Measurements from ENCODE around the gene RHPN2.
"Not testable (repeated sequence)": the region's sequence is repeated elsewhere in the genome, so short reads cannot be mapped to it uniquely, and the experiment has no call there.

Gene RHPN2

DNA sequence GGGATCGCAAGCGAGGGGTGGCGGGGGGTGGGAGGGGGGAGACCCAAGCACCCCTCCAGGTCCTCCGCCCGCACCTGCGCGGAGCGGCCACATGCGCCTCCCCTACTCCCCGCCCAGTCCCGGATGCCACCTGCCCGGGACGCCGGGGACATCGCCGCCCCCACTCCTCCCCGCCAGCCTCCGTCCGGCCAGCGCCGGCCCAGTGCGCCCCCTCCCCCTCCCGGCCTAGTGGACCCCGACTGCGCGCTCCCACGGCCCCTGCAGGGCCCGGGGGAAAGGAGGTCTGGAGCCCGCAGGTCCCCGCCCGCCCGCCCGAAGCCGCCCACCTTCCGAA, 263 bp downstream of the RHPN2 start:
- no peak for DNase-seq (ENCODE audit: low spot score)

- DNase-seq (ENCODE audit: low spot score): no peak
Observed at GRCh38 chr19:33063753-33064457, 783 bp downstream of the RHPN2 start.

DNA sequence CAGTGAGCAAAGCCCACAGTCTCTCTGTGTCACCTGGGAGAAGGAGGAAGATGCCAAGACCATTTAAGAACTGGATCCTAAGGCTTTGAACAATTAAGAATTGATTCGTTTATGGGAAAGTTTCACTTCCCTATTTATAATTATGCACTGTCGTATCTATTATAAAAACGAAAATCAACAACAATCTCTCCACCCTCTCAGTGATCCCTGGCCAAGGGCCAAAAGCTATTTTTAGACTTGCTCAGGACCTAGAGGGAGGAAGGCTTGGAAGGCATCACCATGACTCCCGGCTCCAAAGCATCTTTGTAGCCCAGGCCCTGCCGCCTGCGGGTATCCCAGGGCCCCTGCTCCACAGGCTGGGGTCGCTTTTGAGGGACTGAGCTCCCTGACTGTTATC, 1.3 kb downstream of the RHPN2 start:
- no peak for DNase-seq (ENCODE audit: low spot score)

DNA sequence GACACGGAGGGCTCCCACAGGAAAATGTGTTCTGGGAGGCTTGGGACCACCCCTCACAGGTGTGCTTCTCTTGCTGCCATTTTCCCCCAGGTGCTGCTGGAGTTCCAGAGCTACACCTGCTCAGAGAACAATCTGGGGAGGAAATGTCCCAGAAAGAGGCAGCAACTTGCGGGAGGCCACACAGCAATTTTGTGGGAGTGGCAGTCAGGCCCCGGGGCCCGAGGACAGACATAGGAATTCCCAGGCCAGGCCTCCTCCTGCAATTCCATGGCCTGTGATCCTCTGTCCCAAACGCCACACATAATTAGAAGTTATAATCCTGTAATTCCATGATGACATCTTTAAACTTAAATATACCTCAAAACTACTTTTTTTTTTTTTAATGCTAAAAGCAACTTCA, 1.8 kb downstream of the RHPN2 start:
- DNase-seq (ENCODE audit: low spot score): no peak

DNA sequence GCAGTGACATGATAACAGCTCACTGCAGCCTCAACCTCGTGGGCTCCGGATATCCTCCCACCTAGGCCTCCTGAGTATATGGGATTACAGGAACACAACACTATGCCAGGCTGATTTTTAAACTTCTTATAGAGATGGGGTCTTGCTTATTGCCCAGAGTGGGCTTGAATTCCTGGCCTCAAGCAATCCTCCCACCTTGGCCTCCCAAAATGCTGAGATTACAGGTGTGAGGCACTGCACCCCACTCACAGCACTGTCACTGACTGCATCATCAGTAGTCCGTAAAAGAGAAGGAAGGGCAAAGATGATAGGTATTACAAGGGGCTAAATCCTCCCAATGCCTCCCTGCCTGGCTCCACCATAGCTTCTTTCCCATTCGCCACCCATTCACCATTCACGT, 4.1 kb downstream of the RHPN2 start:
- DNase-seq (ENCODE audit: low spot score): no peak

DNA sequence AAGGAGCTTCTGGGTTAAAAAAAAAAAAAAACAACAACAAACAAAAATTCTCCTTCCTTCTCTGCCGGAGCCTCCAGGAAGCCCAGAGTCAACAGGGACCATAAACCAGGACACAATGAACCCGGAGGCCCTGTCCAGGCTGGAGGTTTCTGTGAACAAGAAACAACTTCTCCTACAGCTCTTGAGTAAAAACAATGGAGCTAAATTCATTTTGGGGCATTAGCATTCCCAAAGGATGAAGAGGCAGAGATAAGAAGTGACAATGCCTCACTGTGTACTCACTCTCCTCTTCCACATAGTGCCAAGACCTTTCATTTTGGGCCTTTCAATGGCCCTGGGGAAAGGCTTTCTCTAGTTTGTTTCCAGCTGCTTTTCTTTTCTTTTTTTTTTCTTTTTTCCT, 9.0 kb downstream of the RHPN2 start:
- no peak for DNase-seq (ENCODE audit: low spot score)

- no peak for DNase-seq (ENCODE audit: low spot score)
Observed at GRCh38 chr19:33054623-33055022, 10.1 kb downstream of the RHPN2 start.

- no peak for DNase-seq (ENCODE audit: low spot score)
Observed at GRCh38 chr19:33052352-33052972, 12.2 kb downstream of the RHPN2 start.

GRCh38 chr19:33050110-33050509, 14.6 kb downstream of the RHPN2 start:
- DNase-seq (ENCODE audit: low spot score): no peak

- DNase-seq (ENCODE audit: low spot score): no peak
Observed at GRCh38 chr19:33048806-33049676, 15.6 kb downstream of the RHPN2 start.

DNA sequence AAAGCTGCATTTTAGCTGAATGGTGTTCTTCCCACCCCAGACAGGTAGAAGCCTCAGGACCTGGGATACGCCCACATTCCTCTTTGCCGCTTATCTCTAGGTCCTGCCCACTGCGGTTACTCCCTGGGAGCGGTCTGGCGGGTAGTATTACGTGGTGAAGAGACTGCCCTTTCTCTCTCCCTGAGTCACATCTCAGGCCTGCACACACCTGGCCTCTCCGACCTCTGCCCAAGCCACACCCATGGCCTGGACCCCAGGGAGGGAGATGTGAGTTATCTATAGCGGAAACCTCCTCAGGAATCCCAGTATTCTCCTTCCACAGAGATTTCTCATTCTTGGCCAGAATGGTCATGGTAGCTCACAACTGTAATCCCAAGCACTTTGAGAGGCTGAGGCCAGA, 17.3 kb downstream of the RHPN2 start:
- no peak for DNase-seq (ENCODE audit: low spot score)

GRCh38 chr19:33041828-33042160, 22.9 kb downstream of the RHPN2 start:
- not testable (repeated sequence) for DNase-seq (ENCODE audit: low spot score)

DNA sequence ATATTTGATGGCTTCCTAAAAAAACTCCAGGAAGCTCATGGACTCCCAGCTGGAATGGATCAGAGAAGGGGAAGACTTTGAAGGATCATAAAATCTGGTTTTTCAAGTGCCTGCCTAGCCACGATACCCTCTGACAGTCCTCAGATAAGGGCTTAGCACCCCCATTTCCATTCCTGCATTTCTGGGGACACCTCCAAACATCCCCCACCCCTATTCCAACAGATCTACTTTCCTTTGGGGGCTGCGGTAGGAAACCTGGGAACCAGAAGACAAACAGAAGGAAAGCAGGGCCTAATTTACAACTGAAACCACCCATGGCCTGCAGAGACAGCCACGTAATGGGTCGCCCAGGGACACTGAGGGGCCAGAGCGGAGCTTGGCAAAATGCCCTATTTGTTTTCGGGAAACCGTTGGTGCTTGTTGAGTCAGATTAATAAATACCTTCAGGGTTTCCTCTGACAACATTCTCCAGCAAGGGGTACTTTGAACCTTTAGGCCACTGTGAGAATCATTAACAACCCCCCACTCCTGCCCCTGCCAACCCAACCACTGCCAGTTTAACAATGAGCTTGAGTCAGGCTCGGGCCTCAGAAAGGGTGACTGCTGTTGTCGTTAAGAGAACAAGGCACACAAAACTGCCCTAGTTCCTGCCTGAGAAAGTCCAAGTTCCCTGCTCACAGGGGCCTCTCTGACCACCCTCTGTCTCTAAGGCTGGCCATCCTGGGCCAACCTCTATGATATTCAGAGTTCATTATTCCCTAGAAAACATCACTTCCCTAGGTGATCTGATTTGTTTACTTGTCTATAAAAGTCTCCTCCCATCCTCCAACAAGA, 23.5 kb downstream of the RHPN2 start:
- DNase-seq (ENCODE audit: low spot score): no peak

GRCh38 chr19:33039815-33040214, 24.9 kb downstream of the RHPN2 start:
- DNase-seq (ENCODE audit: low spot score): no peak

GRCh38 chr19:33039108-33039599, 25.5 kb downstream of the RHPN2 start:
- no peak for DNase-seq (ENCODE audit: low spot score)

- not testable (repeated sequence) for DNase-seq (ENCODE audit: low spot score)
Observed at GRCh38 chr19:33037168-33038025, 27.3 kb downstream of the RHPN2 start.

DNA sequence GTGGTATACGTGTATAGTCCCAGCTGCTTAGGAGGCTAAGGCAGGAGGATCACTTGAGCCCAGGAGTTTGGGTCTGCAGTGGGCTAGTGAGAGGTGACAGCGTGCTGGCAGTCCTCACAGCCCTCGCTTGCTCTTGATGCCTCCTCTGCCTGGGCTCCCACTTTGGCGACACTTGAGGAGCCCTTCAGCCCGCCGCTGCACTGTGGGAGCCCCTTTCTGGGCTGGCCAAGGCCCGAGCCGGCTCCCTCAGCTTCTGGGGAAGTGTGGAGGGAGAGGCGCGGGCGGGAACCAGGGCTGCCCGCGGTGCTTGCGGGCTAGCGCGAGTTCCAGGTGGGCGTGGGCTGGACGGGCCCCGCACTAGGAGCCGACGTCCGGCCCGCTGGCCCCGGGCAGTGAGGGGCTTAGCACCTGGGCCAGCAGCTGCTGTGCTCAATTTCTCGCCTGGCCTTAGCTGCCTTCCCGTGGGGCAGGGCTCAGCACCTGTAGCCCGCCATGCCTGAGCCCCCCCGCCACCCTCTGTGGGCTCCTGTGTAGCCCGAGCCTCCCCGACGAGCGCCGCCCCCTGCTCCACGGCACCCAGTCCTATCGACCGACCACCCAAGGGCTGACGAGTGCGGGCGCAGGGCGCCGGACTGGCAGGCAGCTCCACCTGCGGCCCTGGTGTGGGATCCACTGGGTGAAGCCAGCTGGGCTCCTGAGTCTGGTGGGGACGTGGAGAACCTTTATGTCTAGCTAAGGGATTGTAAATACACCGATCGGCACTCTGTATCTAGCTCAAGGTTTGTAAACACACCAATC, 28.1 kb downstream of the RHPN2 start:
- not testable (repeated sequence) for DNase-seq (ENCODE audit: low spot score)

GRCh38 chr19:33035461-33035860, 29.2 kb downstream of the RHPN2 start:
- no peak for DNase-seq (ENCODE audit: low spot score)

DNA sequence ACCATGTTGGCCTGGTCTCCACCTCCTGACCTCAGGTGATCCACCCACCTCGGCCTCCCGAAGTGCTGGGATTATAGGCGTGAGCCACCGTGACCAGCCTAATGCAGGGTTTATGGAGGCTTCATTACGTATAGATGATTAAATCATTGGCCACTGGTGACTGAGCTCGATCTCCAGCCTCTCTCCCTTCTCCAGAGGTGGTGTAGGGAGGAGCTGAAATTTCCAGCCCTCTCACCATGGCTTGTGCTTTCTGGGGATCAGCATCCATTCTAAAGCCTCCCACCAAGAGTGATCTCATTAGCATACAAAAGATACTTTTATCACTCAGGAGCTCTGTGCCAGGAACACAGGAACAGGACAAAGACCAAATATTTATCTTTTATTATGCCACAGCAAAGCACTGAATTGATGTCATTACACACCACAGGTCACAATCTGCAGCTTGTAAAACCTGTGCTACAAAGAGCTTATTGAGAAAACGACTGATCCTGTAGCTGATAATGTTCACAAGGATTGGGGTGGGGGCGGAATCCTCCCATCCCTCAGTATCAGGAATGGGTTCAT, 32.4 kb downstream of the RHPN2 start:
- DNase-seq (ENCODE audit: low spot score): no peak

GRCh38 chr19:33029746-33030303, 34.9 kb downstream of the RHPN2 start:
- DNase-seq (ENCODE audit: low spot score): no peak

Data from hematopoietic multipotent progenitor cell treated with erythropoietin and hydrocortisone succinate and interleukin-3 and kit ligand, for 17 days (in vitro differentiated cells).